Measurements from ENCODE around the gene CXXC4.

GRCh38 chr4:104530426-104530825 lies 35.7 kb upstream of the CXXC4 start:
- TF ChIP-seq POLR2AphosphoS5 (IDR thresholded peaks at IDR 0.05; ENCODE audit: low read depth, low read length) = no peak
- no peak for TF ChIP-seq REST (IDR thresholded peaks at IDR 0.05; ENCODE audit: insufficient read depth in 1 of 2, low read depth in 2 of 2, low read length in 2 of 2)
- TF ChIP-seq TAF1 (IDR thresholded peaks at IDR 0.05; ENCODE audit: borderline replicate concordance, insufficient read depth, low read length) = no peak

All from PFSK-1 (cell line).